IMR-90 (cell line): ENCODE data around the gene DLGAP4. TPM values are rescaled to one million over a fixed set of nuclear protein-coding genes. Genes with fewer than 3 reads are reported as not detected.

Experiments used
- ATAC-seq: fragments of 200-7000 bp; cut with Tn5 transposase; 2 replicates; pipeline ENCODE4 v1.9.1; 2020; ENCODE audit warnings: low read depth, mild to moderate bottlenecking, moderate library complexity
- BruUV-seq: library from RNA; stranded (reverse); fragments of 400-500 nt; replicated peaks from 2 replicates; lab custom pipeline; 2021; lab: Mats Ljungman, UMichigan
- CTCF ChIA-PET: fragments of 300-600 bp; formaldehyde crosslinking; extraction: SDS; loops from one replicate; lab custom pipeline; 2021; ENCODE audit warnings: antibody characterized with exemption; lab: Yijun Ruan, JAX
- POLR2A ChIA-PET: fragments of 300-600 bp; sonication (Branson Sonifier 250); formaldehyde crosslinking; loops from one replicate; lab custom pipeline; 2022; ENCODE audit warnings: antibody characterized with exemption; ENCODE audit not compliant: unreplicated experiment; lab: Charles Lee
- DNase-seq: peaks from one replicate; pipeline ENCODE4 v3.0.0; 2013
- H2AFZ ChIP-seq: replicated peaks from 2 replicates; pipeline ENCODE3; 2013; ENCODE audit warnings: low read length, mild to moderate bottlenecking; ENCODE audit not compliant: poor library complexity
- H2AK5ac ChIP-seq: 2 replicates; pipeline ENCODE4 v1.6.1; 2013; ENCODE audit warnings: low read depth, low read length, inconsistent platforms
- H2AK9ac ChIP-seq: replicated peaks from 2 replicates; pipeline ENCODE3; 2013; ENCODE audit warnings: mild to moderate bottlenecking, low read depth, low read length, moderate library complexity; ENCODE audit not compliant: poor library complexity
- H2BK120ac ChIP-seq: 2 replicates; pipeline ENCODE4 v1.6.1; 2013; ENCODE audit warnings: low read depth, low read length, inconsistent platforms
- H2BK15ac ChIP-seq: 3 replicates; pipeline ENCODE4 v1.6.1; 2013; ENCODE audit warnings: low read depth, low read length, inconsistent platforms
- H2BK20ac ChIP-seq: 2 replicates; pipeline ENCODE4 v1.6.1; 2013; ENCODE audit warnings: low read depth, mild to moderate bottlenecking, inconsistent platforms, low read length, moderate library complexity
- H2BK5ac ChIP-seq: 2 replicates; pipeline ENCODE4 v1.6.1; 2013; ENCODE audit warnings: mild to moderate bottlenecking, low read depth, low read length, inconsistent platforms; ENCODE audit not compliant: poor library complexity, severe bottlenecking
- H3K14ac ChIP-seq: replicated peaks from 2 replicates; pipeline ENCODE4 v1.6.1; 2013; ENCODE audit warnings: low read depth, low read length, inconsistent platforms
- H3K18ac ChIP-seq: 2 replicates; pipeline ENCODE4 v1.6.1; 2013; ENCODE audit warnings: low read depth, low read length, control low read depth
- H3K23ac ChIP-seq: 2 replicates; pipeline ENCODE4 v1.6.1; 2013; ENCODE audit warnings: low read depth, low read length, inconsistent platforms
- H3K27ac ChIP-seq: 2 replicates; pipeline ENCODE4 v1.5.1; 2013; ENCODE audit warnings: mild to moderate bottlenecking, control low read depth, low read length; ENCODE audit not compliant: insufficient read depth
- H3K27me3 ChIP-seq: 2 replicates; pipeline ENCODE4 v1.6.1; 2013; ENCODE audit warnings: low read length; ENCODE audit not compliant: control insufficient read depth, insufficient read depth
- H3K36me3 ChIP-seq: 2 replicates; pipeline ENCODE4 v1.6.1; 2013; ENCODE audit warnings: low read length, mixed read lengths; ENCODE audit not compliant: control insufficient read depth, insufficient read depth
- H3K4ac ChIP-seq: 2 replicates; pipeline ENCODE4 v1.6.1; 2013; ENCODE audit warnings: low read depth, low read length, inconsistent platforms
- H3K4me1 ChIP-seq: 2 replicates; pipeline ENCODE4 v1.6.1; 2013; ENCODE audit warnings: low read length, mixed read lengths; ENCODE audit not compliant: control insufficient read depth, insufficient read depth
- H3K4me2 ChIP-seq: 2 replicates; pipeline ENCODE4 v1.6.1; 2013; ENCODE audit warnings: low read depth, mild to moderate bottlenecking, control low read depth, low read length, moderate library complexity
- H3K4me3 ChIP-seq: 2 replicates; pipeline ENCODE4 v1.5.1; 2013; ENCODE audit warnings: low read depth, mild to moderate bottlenecking, control low read depth, low read length, moderate library complexity; ENCODE audit not compliant: insufficient read depth
- H3K56ac ChIP-seq: 2 replicates; pipeline ENCODE4 v1.6.1; 2013; ENCODE audit warnings: low read length, inconsistent platforms; ENCODE audit not compliant: insufficient read depth; ENCODE audit errors: extremely low read depth
- H3K79me1 ChIP-seq, 2 experiments: 2 replicates each; pipeline ENCODE4 v1.6.1; 2013; ENCODE audit warnings: low read length in 2 of 2, inconsistent platforms in 1 of 2, low read depth in 1 of 2
- H3K9ac ChIP-seq: 2 replicates; pipeline ENCODE4 v1.6.1; 2013; ENCODE audit warnings: low read depth, low read length, control low read depth
- H3K9me1 ChIP-seq: 2 replicates; pipeline ENCODE4 v1.6.1; 2013; ENCODE audit warnings: low read length, inconsistent platforms; ENCODE audit not compliant: insufficient read depth
- H3K9me3 ChIP-seq: 2 replicates; pipeline ENCODE4 v1.6.1; 2013; ENCODE audit warnings: low read length; ENCODE audit not compliant: control insufficient read depth, insufficient read depth
- H4K20me1 ChIP-seq: 2 replicates; pipeline ENCODE4 v1.6.1; 2013; ENCODE audit warnings: low read length, inconsistent platforms; ENCODE audit not compliant: insufficient read depth
- H4K5ac ChIP-seq: 2 replicates; pipeline ENCODE4 v1.6.1; 2013; ENCODE audit warnings: mild to moderate bottlenecking, low read depth, low read length, control low read depth
- H4K8ac ChIP-seq, 2 experiments: 2 replicates each; pipeline ENCODE4 v1.6.1; 2013; ENCODE audit warnings: low read depth in 2 of 2, low read length in 2 of 2, control low read depth in 1 of 2, inconsistent platforms in 1 of 2
- H4K91ac ChIP-seq: 2 replicates; pipeline ENCODE4 v1.6.1; 2013; ENCODE audit warnings: low read depth, low read length, inconsistent platforms; ENCODE audit not compliant: insufficient read depth
- CHD1 ChIP-seq: IDR thresholded peaks from 2 replicates; pipeline ENCODE4 v1.6.1; 2012; ENCODE audit warnings: low read depth, low read length, improper control_type of control experiment
- ELK1 ChIP-seq: fragments of 150-350 bp; IDR thresholded peaks from 2 replicates; pipeline ENCODE4 v1.6.1; 2016; ENCODE audit warnings: low read depth, mild to moderate bottlenecking, low read length, moderate library complexity, borderline replicate concordance
- FOS ChIP-seq: fragments of 150-350 bp; IDR thresholded peaks from 2 replicates; pipeline ENCODE4 v1.6.1; 2016; ENCODE audit warnings: low read depth, low read length
- MAZ ChIP-seq: IDR thresholded peaks from 2 replicates; pipeline ENCODE4 v1.6.1; 2012; ENCODE audit warnings: low read depth, mild to moderate bottlenecking, low read length, improper control_type of control experiment, moderate library complexity, borderline replicate concordance
- NFE2L2 ChIP-seq: fragments of 150-350 bp; IDR thresholded peaks from 2 replicates; pipeline ENCODE4 v1.6.1; 2016; ENCODE audit warnings: low read depth, mild to moderate bottlenecking, low read length
- POLR2A ChIP-seq: IDR thresholded peaks from 2 replicates; pipeline ENCODE4 v1.6.1; 2012; ENCODE audit warnings: mild to moderate bottlenecking, low read depth, low read length
- SMC3 ChIP-seq: fragments of 150-350 bp; IDR thresholded peaks from 2 replicates; pipeline ENCODE4 v1.6.1; 2016; ENCODE audit warnings: low read depth, mild to moderate bottlenecking, antibody characterized with exemption, low read length, moderate library complexity
- USF2 ChIP-seq: fragments of 150-350 bp; IDR thresholded peaks from 2 replicates; pipeline ENCODE4 v1.6.1; 2017; ENCODE audit warnings: mild to moderate bottlenecking, antibody characterized with exemption, low read length, low read depth
- WGBS, 2 experiments: methylation state at CpG; one replicate each; pipeline versions ENCODE4 v1.1.5 to v1.1.7; 2013; ENCODE audit warnings: missing lambda C conversion rate in 2 of 2; ENCODE audit not compliant: insufficient read length in 1 of 2; ENCODE audit errors: extremely low coverage in 2 of 2; 5-methylcytosine and 5-hydroxymethylcytosine counted together
- dilution Hi-C: fragments of 300-500 bp; cut with HindIII; formaldehyde crosslinking; loops from one replicate; pipeline ENCODE4 v1.14.3; 2018; ENCODE audit warnings: low sequenced_read_pairs; ENCODE audit not compliant: unreplicated experiment
- in situ Hi-C: fragments of 300-500 bp; cut with MboI; formaldehyde crosslinking; loops from 3 replicates; pipeline ENCODE4 v1.14.3; 2019; ENCODE audit warnings: low sequenced_read_pairs, inconsistent platforms, mixed read lengths
- intact Hi-C: fragments of 100-400 bp; cut with micrococcal nuclease; formaldehyde crosslinking; loops from 2 replicates; pipeline ENCODE4 v1.10.0; 2022
- polyA plus RNA-seq, 3 experiments: library from polyadenylated mRNA; depleted of rRNA; stranded (reverse); fragments of >200 nt; gene quantifications; 2 replicates each; pipeline ENCODE4 v1.2.3, GENCODE V29; 2012; ENCODE audit warnings: low replicate concordance in 1 of 3
- total RNA-seq: library from RNA; depleted of rRNA; stranded (reverse); fragments of >200 nt; gene quantifications from 2 replicates; pipeline ENCODE4 v1.2.3, GENCODE V29; 2012

Gene DLGAP4
- total and polyA plus RNA-seq, 2 of the 4 experiments (the other 2 are of a cell fraction): 32.3 to 73.2 TPM

GRCh38 chr20:36541227-36541767 lies 235.2 kb downstream of the DLGAP4 start, which contains the start of gene MYL9:
TSS of gene MYL9 (plus strand) at chr20:36541519. CDS start at chr20:36544885, 3,366 bp downstream.
- peaks cover 20% of the 10 kb centered on the region for H3K9me1 ChIP-seq
- peak within 1 kb of the TSS; percentile 100 for H2AK9ac ChIP-seq
- peak within 1 kb of the TSS; percentile 100 for H3K14ac ChIP-seq
- H4K8ac ChIP-seq: peak within 1 kb of the TSS; percentile 97 to 99
- H3K79me1 ChIP-seq: peaks cover 15 to 53% of the 10 kb centered on the region in 2 experiments; a peak in 3 of 4 replicates
- intact Hi-C loops (loop anchor here (2.0 to 5.0 kb wide), 2 partner anchors 78 to 329 kb away; no protein-coding TSS in a partner anchor), dilution Hi-C loops (no loop called here), in situ Hi-C loops (no loop called here)
- peak within 1 kb of the TSS; percentile 99 for H3K27ac ChIP-seq
- peak within 1 kb of the TSS; percentile 95; the same call in 2 of the 3 replicates for H2BK15ac ChIP-seq
- peaks cover 27% of the 10 kb centered on the region for H3K4me1 ChIP-seq
- H2AFZ ChIP-seq: peak within 1 kb of the TSS; percentile 93
- peak within 1 kb of the TSS; percentile 96 for H3K56ac ChIP-seq
- peak within 1 kb of the TSS; percentile 98 for H4K91ac ChIP-seq
- H3K27me3 ChIP-seq: no peaks in the 10 kb centered on the region
- POLR2A ChIA-PET: interaction anchor here (1.0 kb wide), 1 partner anchor 10 kb away, joined by 3 read pairs; no protein-coding TSS in a partner anchor
- DNase-seq (peak; percentile 62), ATAC-seq (peak; percentile 79)
- peak within 1 kb of the TSS; percentile 100 for H2AK5ac ChIP-seq
- peak within 1 kb of the TSS; percentile 99 for H3K9ac ChIP-seq
- WGBS, 2 experiments: 1% methylated on average over 18 of the region's 41 CpGs; no CpG with 5 or more reads in 1 of the 2 experiments
- peak within 1 kb of the TSS; percentile 99 for H2BK5ac ChIP-seq
- H3K9me3 ChIP-seq: no peaks in the 10 kb centered on the region
- peak within 1 kb of the TSS; percentile 99 for H3K4ac ChIP-seq
- peak within 1 kb of the TSS; percentile 96 for H2BK120ac ChIP-seq
- peak within 1 kb of the TSS; percentile 98 for H3K23ac ChIP-seq
- TF ChIP-seq ELK1 (no peak), SMC3 (no peak), CHD1 (no peak), MAZ (peak; percentile 66; the same call in 1 of the 2 replicates), USF2 (no peak), POLR2A (peak; percentile 54; the same call in 1 of the 2 replicates), FOS (no peak), NFE2L2 (no peak)
- peak within 1 kb of the TSS; percentile 85 for H4K5ac ChIP-seq
- CTCF ChIA-PET: interaction anchor here (0.7 kb wide), 1 partner anchor 11 kb away, joined by 3 read pairs; no protein-coding TSS in a partner anchor
- H4K20me1 ChIP-seq: peaks cover 49% of the 10 kb centered on the region
- peak within 1 kb of the TSS; percentile 79 for H3K4me2 ChIP-seq
- H3K4me3 ChIP-seq: peak within 1 kb of the TSS; percentile 89
- peak within 1 kb of the TSS; percentile 91 for H3K18ac ChIP-seq
- H2BK20ac ChIP-seq: peak within 1 kb of the TSS; percentile 47; the same call in 1 of the 2 replicates
- peaks cover 18% of the 10 kb centered on the region for H3K36me3 ChIP-seq
- no TSS peak for BruUV-seq
